HepG2 (cell line): ENCODE measurements around the gene SIGLEC7. TPM values are rescaled to one million over a fixed set of nuclear protein-coding genes. Genes with fewer than 3 reads are reported as not detected.

Experiments
- AHR ChIP-seq: IDR thresholded peaks from 2 replicates; pipeline ENCODE4 v1.6.1; 2018; ENCODE audit warnings: missing genetic modification reagents, missing compliant biosample characterization
- ESRRA ChIP-seq: sonication (generic); formaldehyde crosslinking; IDR thresholded peaks from 2 replicates; pipeline ENCODE4 v1.5.1; 2020; ENCODE audit warnings: mild to moderate bottlenecking, low read depth, missing genetic modification reagents
- ETS1 ChIP-seq: sonication (generic); formaldehyde crosslinking; IDR thresholded peaks from 2 replicates; pipeline ENCODE4 v1.4.0; 2020; ENCODE audit warnings: missing genetic modification reagents
- HIC2 ChIP-seq: sonication (generic); formaldehyde crosslinking; IDR thresholded peaks from 2 replicates; pipeline ENCODE4 v1.9.0; 2022; ENCODE audit warnings: low read depth, missing genetic modification reagents
- HMGXB4 ChIP-seq, 2 experiments: sonication (generic) in 1 of 2; formaldehyde crosslinking in 1 of 2; IDR thresholded peaks; 2 replicates each; pipeline versions ENCODE4 v1.4.0 to v1.6.1; 2018 to 2020; ENCODE audit warnings: missing genetic modification reagents in 2 of 2, borderline replicate concordance in 1 of 2, low read depth in 1 of 2, mild to moderate bottlenecking in 1 of 2, missing biosample characterization in 1 of 2
- MED1 ChIP-seq: sonication (generic); formaldehyde crosslinking; IDR thresholded peaks from 2 replicates; pipeline ENCODE4 v1.4.0; 2020; ENCODE audit warnings: missing genetic modification reagents
- PAF1 ChIP-seq: IDR thresholded peaks from 2 replicates; pipeline ENCODE4 v1.6.1; 2016; ENCODE audit warnings: missing genetic modification reagents, missing compliant biosample characterization
- PCBP1 ChIP-seq: fragments of 200-400 bp; formaldehyde crosslinking; IDR thresholded peaks from 2 replicates; pipeline ENCODE4 v1.6.1; 2017; ENCODE audit warnings: mild to moderate bottlenecking, low read depth, low read length, borderline replicate concordance
- REST ChIP-seq, 2 experiments: IDR thresholded peaks; 2 replicates each; pipeline ENCODE4 v1.6.1; 2011 to 2012; ENCODE audit warnings: low read length in 2 of 2, borderline replicate concordance in 1 of 2, low read depth in 1 of 2, mild to moderate bottlenecking in 1 of 2, moderate library complexity in 1 of 2
- RFXAP ChIP-seq: sonication (generic); formaldehyde crosslinking; IDR thresholded peaks from 2 replicates; pipeline ENCODE4 v1.4.0; 2020; ENCODE audit warnings: missing genetic modification reagents, borderline replicate concordance
- SNAPC5 ChIP-seq: sonication (generic); formaldehyde crosslinking; IDR thresholded peaks from 2 replicates; pipeline ENCODE4 v1.8.1; 2023; ENCODE audit warnings: mild to moderate bottlenecking, missing genetic modification reagents, borderline replicate concordance
- SP2 ChIP-seq: sonication (generic); formaldehyde crosslinking; IDR thresholded peaks from 2 replicates; pipeline ENCODE4 v1.5.1; 2020; ENCODE audit warnings: mild to moderate bottlenecking, missing genetic modification reagents
- ZBTB38 ChIP-seq: sonication (generic); formaldehyde crosslinking; IDR thresholded peaks from 2 replicates; pipeline ENCODE4 v1.5.1; 2020; ENCODE audit warnings: mild to moderate bottlenecking, missing genetic modification reagents
- ZFP1 ChIP-seq: IDR thresholded peaks from 2 replicates; pipeline ENCODE4 v1.6.1; 2016
- ZNF234 ChIP-seq: sonication (generic); formaldehyde crosslinking; conservative IDR thresholded peaks from 2 replicates; pipeline ENCODE4 v1.5.1; 2020; ENCODE audit warnings: mild to moderate bottlenecking, missing genetic modification reagents
- ZNF235 ChIP-seq: sonication (generic); formaldehyde crosslinking; IDR thresholded peaks from 2 replicates; pipeline ENCODE4 v1.8.1; 2023; ENCODE audit warnings: mild to moderate bottlenecking, missing genetic modification reagents, borderline replicate concordance
- ZNF597 ChIP-seq: sonication (generic); formaldehyde crosslinking; IDR thresholded peaks from 2 replicates; pipeline ENCODE4 v1.5.0; 2020; ENCODE audit warnings: missing genetic modification reagents
- polyA plus RNA-seq, 8 experiments: library from polyadenylated mRNA; depleted of rRNA in 3 of 8; stranded (reverse) in 7 of 8; unstranded in 1 of 8; fragments of >200 nt; fragmentation: Illumina TruSeq in 4 of 8; extraction: Trizol in 4 of 8; gene quantifications; 2 replicates each; pipeline versions ENCODE4 v1.2.1 to v1.2.3, GENCODE V29; 2011 to 2016; ENCODE audit warnings: low read depth in 4 of 8, missing spikeins in 1 of 8, mixed read lengths in 1 of 8; ENCODE audit not compliant: insufficient read depth in 1 of 8
- total RNA-seq, 5 experiments: library from RNA; depleted of rRNA; stranded (reverse); fragments of >200 nt; fragmentation: Illumina TruSeq; extraction: Trizol; gene quantifications; 2 replicates each; pipeline ENCODE4 v1.2.3, GENCODE V29; 2016; ENCODE audit warnings: low read depth in 1 of 5

The SIGLEC7 gene
- total and polyA plus RNA-seq, 2 of the 13 experiments (the other 11 are each of a cell fraction or from before 2014, with no cell fraction given): not detected

- TF ChIP-seq REST (IDR thresholded peaks at IDR 0.05; ENCODE audit: borderline replicate concordance in 1 of 2, low read depth in 1 of 2, low read length in 2 of 2) (no peak), MED1 (CRISPR knock-in tag) (peak; percentile 56), SNAPC5 (CRISPR knock-in tag) (no peak; the same call in 1 of the 2 replicates), PCBP1 (0 out of 2 replicates have a peak, but pooled peaks have one; percentile 62), ZBTB38 (CRISPR knock-in tag) (no peak), ESRRA (CRISPR knock-in tag) (no peak), ZFP1 (CRISPR knock-in tag) (no peak), HIC2 (CRISPR knock-in tag) (peak; percentile 75), SP2 (CRISPR knock-in tag) (peak; percentile 56; the same call in 1 of the 2 replicates), ETS1 (CRISPR knock-in tag) (no peak), ZNF235 (no peak), AHR (CRISPR knock-in tag) (no peak), ZNF597 (CRISPR knock-in tag) (no peak), ZNF234 (no peak), RFXAP (CRISPR knock-in tag) (peak; percentile 89), HMGXB4 (CRISPR knock-in tag; IDR thresholded peaks at IDR 0.05; ENCODE audit: borderline replicate concordance in 1 of 2, low read depth in 1 of 2) (no peak; a peak in 2 of 4 replicates), PAF1 (CRISPR knock-in tag) (no peak)
Measured at GRCh38 chr19:51108066-51108804, 33.9 kb upstream of the SIGLEC7 start, which contains the start of gene CTU1 (continued).
